COLO668 (cell line): ENCODE results near the gene KRT15.

Source experiments
- DNase-seq: peaks from one replicate; lab custom pipeline; 2025; ENCODE audit not compliant: unreplicated experiment; lab: John Stamatoyannopoulos, UW

KRT15 gene

DNA sequence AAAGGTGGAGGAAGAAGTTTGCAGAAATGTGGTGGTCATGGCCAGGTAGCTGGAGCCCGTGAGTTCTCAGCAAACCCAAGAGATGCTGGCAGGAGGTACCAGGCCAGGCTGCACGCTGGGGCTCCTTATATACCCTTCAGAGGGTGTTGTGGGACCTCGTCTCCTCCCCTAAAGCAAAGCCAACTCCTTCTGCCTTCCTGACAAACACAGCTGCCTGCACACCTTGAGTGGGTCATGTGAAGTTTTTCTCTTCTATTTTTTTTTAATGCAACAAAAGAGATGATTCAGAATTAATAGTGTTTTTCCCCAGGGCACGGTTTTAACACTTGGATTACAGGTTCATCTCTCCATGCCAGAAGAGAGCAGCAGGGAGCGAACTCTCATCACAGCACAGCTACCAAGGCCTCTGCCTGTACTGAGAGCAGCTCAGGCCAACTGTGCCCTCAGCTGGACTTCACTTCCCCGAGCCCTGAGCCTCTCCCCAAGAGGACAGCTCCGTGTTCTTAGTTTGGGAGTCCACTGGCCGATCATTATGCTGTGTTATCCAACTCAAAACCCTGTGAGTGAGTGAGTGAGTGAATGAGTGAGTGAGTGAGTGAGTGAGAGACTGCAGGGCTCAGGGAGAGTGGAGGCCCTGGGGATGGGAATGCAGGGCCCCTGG is at the start of gene KRT15:
Gene KRT15, minus strand, starts transcription at position 102 of the 661 bp plus-strand sequence. Its CDS starts 63 bp downstream, at position 39.
- peak; percentile 19 for DNase-seq

DNA sequence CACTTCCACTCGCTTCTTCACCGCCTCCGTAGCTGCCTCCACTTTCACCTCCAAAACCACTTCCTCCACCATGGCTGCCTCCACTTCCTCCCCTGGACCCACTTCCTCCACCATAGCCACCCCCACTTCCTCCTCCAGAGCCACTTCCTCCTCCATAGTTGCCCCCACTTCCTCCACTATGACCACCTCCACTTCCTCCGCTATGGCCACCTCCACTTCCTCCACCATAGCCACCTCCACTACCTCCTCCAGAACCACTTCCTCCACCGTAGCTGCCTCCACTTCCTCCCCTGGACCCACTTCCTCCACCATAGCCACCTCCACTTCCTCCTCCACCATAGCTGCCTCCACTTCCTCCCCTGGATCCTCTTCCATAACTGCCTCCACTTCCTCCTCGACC is 48.6 kb upstream of the KRT15 start:
- DNase-seq = no peak

DNA sequence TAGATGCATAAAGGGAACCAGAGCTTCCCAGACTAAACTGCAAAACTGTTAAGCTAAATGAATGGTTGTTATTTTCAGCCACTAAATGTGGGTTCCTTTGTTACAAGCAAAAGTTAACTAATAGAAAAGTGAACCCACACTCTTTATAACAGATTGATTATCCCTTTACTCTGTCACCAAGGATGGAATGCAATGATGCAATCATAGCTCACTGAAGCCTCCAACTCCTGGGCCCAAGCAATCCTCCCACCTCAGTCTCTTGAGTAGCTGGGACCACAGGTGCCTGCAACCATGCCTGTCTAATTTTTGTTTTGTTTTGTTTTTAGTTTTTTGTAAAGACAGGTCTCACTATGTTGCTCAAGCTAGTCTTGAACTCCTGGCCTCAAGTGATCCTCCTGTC is 46.6 kb upstream of the KRT15 start:
- DNase-seq = no peak

DNA sequence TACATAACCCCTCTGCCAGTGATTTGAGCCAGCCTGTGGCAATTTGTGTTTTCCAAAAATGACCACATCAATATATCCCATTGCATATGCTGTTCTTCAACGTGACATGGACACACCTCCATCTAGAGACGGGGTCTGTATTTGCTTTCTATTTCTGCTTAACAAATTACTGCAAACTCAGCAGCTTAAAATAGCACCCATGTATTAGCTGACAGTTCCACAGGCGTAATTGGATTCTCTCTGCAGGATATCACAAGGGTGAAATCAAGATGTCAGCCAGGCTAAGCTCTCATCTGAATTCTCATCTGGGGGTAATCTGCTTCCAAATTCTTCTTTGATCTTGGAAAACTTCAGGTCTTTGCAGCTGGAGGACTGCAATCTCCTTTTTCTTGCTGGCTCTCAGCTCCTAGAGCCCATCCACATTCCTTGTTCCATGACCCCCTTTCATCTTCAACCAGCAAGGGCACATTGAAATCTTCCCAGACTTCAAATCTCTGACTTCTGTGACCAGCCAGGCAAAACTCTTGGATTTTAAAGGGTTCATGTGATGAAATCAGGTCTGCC is 45.0 kb upstream of the KRT15 start:
- DNase-seq = no peak

DNA sequence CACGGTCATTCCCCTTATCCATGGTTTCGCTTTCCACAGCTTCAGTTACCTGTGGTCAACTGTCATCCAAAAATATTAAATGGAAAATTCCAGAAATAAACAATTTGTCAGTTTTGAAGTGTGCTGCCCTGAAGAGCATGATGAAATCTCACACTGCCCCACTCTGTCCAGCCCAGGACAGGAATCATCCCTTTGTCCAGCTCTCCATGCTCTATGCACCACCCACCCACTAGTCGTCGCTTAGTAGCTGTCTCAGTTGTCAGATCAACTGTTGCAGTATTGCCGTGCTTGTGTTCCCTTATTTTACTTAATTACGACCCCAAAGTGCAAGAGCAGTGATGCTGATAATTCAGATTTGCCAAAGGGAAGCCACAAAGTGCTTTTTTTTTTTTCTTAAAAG is 42.9 kb upstream of the KRT15 start:
- no peak for DNase-seq

DNA sequence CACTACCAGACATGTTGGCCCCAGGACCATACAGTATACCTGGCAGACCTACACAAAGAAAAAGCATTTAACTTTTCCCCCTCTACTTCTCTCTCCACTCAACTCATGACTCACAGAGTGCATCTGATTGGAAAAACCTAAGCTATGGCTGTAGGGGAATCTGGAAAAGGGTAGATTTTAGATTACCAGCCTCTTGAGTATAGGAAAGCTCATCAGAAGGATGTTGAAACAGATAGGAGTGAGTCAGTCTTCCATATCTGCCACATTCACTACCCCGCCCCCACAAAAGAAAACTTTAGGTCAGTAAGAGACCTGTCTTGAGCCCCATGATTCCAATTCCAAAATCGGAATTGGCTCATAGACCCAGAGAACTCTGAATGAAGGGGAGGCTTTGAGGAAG is 40.9 kb upstream of the KRT15 start:
- no peak for DNase-seq

DNA sequence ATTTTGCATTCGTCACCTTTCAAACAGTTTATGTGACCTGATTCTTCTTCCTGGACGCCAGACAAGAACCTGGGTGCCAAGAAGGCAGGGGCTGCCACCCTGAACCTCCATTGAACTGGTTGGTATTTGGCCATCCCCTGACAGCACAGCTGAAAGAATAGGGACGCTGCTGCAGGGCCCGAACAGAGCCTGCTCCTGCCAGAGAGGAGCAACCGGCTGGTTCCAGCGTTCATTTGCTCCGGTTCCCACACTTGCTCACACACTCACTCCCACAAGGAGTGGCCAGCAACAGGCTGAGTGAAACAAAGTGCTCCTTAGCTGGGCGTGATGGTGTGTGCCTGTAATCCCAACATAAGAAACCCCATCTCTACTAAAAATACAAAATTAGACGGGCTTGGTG is 38.2 kb upstream of the KRT15 start:
- DNase-seq = no peak

DNA sequence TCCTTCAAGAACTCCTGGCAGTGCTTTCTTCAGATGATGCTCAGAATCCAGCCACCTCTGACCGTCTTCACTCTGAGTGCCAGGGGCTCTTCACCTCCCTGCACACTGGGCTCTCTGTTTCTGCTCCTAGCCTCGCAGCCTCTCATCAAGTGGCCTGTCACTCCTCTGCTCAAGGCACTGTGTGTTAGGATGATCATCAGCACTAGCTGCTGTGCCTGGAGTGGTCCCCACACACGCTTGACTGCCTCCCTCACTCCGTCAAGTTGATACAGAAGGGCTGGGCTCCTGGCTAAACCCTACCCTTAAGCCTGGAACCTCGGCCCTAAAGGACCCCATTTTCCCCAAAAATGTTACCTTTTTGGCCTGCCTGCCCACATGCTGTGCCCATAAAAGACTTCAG is 37.6 kb upstream of the KRT15 start:
- DNase-seq = no peak

DNA sequence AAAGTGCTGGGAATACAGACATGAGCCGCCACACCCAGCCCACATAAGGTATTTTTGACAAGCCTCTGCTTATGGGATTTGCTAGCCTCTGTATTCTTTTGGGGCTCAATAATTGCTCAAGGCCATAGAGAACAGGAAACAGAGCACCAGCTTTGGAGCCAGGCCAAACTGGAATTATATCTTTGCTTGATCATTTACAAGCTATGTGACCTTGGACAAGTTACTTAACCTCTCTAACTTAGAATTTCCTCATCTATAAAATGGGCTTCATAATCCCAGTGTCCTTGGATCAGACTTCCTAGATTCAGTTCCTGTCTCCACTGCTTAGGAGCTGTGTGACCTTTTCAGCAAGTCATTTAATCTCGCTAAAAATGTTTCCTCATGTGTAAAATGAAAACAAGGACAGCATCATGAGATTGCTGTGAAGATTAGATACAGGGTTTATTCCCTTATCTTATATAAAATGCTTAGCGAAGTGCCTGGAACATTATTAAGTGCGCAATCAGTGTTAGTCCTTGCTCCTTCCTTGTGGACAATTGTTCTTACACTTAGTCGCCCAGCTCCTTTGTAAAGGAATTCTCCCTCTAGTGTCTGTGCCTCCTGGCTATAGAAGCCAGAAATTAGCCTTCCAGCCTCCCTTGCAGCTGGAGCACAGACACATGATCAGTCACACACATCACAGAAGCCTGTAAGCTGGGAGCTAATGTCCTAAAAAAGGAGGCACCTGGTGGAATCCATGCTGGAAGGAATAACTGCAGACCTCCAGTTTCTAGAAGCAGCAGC is 36.6 kb upstream of the KRT15 start:
- no peak for DNase-seq

DNA sequence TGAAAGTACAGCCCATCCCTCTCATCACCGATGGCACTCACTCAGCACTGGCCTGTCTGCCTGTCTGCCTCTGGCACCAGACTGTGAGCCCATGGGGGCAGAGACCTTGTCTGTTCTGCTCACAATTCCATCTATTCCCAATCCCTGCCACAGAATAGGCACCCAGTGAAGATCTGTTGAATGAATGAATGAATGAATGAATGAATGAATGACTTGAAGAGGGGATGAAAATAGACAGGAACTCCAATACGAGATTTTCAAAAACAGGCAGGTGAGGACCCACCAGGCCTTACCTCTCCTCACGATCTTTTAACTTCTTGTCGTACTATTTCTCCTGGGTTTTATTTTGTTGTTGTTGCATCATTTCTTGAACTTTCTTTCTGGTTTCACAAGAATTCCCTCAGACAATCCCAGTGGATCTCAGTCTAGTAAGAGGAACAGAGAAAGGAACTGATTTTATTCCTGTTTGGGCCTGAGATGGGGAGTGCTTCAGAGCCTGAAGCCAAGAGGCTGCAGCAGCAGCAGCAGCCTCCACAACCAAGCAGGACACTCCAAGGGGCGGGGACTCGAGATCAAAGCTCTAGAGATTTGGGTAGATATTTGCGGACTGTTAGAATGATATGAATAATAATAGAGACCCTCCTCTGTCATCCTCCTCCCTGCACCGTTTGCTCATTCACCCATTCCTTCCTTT is 35.4 kb upstream of the KRT15 start:
- no peak for DNase-seq

DNA sequence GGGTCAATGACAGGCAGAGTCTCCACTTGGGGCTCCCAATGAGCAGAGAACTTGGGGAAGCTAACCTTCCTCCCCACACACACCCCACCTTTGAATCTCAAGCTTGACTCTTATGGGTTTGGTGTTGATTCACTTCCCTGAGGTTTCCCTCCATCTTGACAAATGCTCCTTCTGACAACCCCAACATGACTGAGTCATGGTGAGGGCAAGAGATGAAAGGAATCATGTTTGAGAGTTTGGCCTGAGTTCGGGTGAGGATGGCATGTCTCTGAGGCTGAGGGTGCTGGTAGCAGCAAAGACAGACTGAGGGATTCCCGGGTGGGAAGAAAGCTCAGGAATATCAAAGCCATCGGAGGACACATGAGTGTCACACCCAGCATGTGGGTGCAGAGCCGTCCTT is 34.5 kb upstream of the KRT15 start:
- DNase-seq = no peak

DNA sequence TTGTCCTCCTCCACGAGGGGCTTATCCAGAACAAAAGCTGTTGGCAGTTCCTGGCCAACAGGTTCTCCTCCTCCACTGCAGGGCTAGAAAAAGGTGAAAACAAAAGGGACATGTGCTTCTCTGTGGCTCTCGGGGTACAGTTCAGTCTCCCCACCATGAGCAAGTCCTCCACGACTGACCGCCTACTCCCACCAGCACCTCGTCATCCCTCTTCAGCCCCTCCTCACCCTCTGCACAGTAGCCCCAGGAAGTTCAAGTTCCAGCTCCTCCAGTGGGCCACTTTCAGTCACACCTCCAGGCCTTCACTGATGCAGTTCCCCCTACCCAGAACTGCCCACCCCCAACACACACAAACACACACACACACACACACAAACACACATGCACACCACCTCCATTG is 33.8 kb upstream of the KRT15 start:
- no peak for DNase-seq

DNA sequence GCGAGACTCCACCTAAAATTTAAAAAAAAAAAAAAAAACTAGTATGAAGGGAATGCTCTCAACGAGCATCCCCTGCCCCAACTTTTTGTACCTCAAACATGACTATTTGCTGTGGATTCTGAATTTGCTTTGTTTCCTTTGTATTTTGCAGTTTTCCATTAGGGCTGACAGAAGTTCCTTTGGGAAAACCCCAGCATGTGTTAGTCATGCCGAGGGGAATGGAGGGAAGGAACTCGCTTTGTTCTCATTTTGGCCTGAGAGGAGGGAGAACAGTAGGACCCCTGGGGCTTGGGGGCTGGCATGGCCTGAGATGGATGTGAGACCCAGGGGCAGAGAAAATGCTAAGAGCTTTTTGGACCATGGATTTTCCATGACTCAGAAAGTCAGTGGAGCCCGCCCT is 32.7 kb upstream of the KRT15 start:
- DNase-seq = no peak

DNA sequence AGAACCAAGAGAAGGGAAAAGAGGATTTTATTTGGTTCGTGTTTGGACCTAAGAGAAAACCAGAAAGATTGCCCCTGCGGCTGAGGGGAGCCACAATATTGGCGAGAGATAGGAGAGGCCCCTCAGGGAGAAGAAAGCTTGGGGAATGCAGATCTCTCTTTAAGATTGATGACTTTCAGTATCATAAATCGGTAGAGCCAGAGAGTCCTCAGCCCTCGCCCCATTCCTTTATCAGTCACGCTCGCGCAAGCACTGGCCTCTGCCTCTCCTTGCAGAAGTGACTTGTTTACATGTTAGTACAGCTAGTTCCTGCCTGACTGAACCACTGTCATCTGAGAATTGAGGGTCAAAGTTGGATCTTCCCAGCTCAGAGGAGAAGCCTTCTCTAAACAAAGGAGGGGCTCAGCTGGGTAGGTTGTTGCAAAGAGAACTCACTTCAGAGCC is 30.9 kb upstream of the KRT15 start:
- DNase-seq = no peak

DNA sequence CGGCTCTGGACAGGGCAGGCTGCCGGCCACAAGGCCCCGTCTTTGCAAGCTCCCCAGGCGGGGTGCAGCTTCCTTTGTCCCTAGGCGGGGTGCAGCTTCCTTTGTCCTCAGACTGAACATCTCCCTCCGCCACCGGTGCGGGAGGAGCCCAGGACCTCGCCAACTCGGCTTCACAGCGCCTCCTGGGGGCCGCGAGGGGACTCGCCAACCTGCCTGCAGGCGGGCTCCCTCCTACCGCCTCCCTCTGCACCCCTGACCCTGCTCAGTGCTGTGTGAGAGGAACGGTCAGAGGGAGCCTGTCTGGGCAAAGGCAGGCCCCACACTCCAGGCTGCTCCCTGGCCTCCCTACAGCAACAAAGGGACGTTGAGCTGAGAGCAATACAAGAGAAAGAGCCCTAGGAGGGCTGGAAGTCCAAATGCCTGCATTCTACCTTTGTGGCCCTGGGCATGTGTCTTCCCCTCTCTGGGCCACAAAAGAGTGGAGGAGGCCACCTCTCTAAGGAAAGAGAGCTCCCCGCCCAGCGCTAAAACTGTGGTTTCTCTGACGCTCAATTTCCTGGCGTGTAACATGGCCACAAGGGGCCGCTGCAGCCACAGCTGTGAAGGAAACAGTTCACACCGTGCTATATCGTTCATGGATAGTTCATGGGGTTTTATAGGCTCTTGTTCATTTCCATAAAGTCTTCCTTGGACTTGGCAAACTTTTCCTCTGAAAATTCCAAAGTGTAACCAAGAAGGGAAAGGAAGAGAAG is 30.3 kb upstream of the KRT15 start:
- DNase-seq = peak; percentile 77

DNA sequence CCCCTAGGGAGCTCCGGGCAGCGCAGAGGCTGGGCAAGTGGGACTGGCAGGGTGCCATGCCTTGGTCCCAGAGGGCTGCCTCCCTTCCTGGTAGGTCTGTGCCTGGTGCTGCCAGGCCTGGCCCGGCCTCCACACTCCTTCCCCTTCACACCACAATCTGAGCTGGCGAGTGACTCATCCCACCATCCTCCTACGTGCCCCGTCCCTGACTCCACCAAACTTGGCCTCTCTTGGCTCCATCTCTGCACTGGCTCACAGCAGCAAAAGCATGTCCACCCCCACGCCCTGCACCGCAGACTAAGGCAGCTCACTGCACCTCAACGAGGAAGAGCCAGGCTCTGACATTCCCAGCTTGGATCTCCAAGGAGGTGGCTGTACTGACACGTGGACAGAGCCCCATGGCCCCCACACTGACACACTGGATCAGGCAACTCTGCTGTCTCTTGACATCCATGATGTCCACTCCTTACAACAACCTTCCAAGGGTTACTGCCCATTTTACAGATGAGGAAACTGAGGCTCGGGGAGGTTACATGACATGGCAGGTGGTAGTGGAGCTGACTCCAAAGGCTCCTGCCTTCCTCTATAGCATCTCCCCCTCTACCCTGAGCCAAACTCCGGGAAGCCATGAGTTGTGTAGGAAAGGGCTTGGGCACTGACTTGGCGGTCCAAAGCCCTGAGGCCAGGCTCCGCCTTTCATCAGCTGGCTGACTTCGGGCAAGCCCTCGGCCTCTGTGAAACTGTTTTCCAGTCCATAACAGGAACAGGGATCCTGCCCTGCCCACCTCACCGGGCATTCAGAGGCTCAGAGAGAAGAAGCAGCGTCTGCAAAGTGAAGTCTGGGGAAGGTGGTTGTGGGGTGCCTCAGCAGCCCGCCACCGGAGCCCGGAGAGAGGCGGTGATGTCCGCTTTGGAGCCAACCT is 29.5 kb upstream of the KRT15 start:
- DNase-seq = peak; percentile 7

DNA sequence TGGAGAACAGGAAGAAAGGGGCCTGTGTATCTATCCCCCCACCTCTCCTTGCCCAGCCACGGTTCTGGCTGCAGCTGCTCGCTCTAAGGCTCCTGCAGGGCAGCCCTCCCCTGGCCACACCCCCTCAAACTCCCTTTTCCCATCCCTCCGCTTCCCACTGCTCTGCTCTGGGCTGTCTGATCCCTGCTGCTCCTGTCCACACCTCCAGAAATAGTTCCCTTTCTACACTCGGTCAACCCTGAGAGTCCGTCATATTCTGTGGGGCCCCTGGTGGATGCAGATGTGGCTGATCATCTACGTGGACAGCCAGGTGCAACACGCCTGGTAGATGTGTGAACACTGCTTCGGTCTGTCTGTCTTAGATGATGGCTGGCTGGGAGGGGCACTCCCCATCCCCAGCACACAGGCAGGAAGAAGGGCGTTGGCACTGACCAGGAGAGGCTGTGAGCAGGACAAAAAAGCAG is 28.7 kb upstream of the KRT15 start:
- no peak for DNase-seq

DNA sequence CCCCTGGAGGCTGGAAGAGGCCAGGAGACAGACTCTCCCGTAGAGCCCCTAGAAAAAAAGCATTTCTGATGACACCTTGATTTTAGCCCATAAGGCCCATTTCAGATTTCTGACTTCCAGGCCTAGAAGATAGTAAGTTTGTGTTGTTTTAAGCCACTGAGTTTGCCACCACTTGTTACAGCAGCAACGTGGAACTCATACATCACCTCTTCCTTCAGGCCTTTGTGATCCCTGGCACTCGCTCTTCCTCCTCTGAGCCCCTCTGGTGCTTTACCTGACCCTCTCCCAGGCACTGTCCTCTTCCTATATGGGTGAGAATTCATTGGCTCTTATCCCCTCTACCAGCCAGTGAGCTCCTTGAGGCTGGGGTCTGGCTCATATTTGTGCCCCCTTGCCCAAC is 28.1 kb upstream of the KRT15 start:
- DNase-seq = no peak

DNA sequence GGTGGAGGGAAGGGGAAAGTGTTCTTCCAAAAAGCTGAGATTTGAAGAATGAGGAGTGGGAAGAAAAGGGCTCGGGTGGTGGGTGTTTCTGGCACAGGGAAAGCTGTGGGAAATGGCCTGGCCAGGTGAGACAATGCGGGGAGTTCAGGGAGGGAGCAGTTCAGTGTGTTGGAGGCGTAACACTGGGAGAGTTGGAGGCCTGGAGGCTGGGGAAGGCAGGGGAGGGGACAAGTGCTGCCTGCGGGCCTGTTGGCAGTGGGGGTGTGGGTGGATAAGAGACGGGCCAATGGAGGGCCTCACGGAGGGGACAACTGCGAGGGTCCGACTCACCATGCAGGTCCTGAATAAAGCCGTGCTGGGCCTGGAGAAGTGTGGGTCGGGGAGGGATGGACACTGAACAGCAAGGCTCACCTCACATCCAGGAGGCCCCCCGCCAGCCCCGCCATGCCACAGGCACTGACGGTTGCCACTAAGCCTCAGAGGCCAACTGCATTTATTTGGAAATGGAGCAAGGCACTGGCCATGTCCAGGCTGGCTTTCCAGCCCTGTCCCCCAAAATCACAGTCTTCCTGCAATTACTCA is 27.2 kb upstream of the KRT15 start:
- DNase-seq = no peak

DNA sequence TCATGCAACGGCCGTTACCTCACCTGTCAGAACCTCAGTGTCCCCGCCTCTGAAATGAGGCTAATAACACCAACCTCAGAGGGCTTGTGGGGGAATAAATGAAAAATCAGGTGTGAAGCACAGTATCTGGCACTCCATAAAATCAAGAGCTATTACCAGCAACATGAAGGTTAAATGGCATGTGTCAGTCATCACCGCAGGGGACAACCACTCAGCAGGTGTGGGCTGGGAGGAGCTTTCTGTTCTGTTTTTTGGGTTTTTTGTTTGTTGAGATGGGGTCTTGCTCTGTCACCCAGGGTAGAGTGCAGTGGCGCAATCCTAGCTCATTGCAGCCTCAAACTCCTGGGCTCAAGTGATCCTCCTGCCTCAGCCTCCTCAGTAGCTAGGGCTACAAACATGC is 26.2 kb upstream of the KRT15 start:
- no peak for DNase-seq
